HT-29 (cell line): ENCODE results near the gene NRXN3. TPM values are rescaled to one million over a fixed set of nuclear protein-coding genes. Genes with fewer than 3 reads are reported as not detected.

Source experiments
- DNase-seq: peaks from one replicate; pipeline ENCODE4 v3.0.0-alpha.2; 2015; ENCODE audit warnings: low spot score
- total RNA-seq: library from RNA; depleted of rRNA; stranded (reverse); fragments of >200 nt; shearing (Covaris generic); gene quantifications from 2 replicates; pipeline ENCODE4 v1.2.3, GENCODE V29; 2014

The NRXN3 gene
- total RNA-seq, 1 experiment from 2014 or later, result not detected

- DNase-seq, result no peak
These were observed 1672.1 kb downstream of the NRXN3 start for GRCh38 chr14:79842270-79842669.

GRCh38 chr14:79852950-79853744 is 1683.0 kb downstream of the NRXN3 start:
- no peak for DNase-seq

GRCh38 chr14:79855789-79856188 is 1685.6 kb downstream of the NRXN3 start:
- DNase-seq, result no peak

- no peak for DNase-seq
These were observed 1686.2 kb downstream of the NRXN3 start for GRCh38 chr14:79856381-79856780.

GRCh38 chr14:79861111-79861510 is 1690.9 kb downstream of the NRXN3 start:
- no peak for DNase-seq

DNA sequence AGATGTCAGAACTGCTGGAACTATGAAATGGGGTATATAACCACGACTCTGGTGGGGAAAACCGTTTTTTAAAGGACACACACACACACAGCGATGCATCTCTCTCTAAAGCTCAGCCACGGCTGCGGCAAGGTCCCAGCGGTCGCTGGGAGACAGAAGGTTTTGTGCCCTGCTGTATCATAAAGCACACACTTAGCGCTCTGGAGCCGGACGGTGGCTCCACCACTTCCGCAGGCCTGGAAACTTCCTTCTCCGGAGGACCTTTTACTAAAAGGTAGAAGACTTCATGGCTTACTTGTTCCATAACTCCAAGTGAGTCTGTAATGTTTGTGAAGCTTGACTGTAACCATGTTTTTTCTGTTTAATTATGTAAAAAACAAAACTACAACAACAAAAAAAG is 1691.9 kb downstream of the NRXN3 start:
- DNase-seq, result no peak

- DNase-seq, result no peak
These were observed 1701.0 kb downstream of the NRXN3 start for GRCh38 chr14:79871136-79871535.

DNA sequence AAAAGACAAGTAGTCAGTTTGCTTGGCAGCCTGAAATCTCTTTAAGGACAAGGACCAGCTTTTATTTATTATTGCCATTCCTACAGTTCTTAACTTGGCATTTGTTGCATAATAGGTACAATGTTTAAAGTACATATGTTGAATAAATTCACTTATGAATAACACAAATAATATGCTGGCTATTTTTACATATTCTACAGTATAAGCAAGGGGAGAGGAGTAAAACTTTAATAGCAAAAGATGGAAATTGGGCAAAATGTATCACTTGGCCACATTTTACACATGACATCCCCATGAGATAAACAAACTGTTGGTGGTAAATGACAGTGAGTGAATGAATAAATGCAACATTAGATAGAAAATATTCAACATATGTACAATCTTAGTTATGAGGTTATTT is 1708.1 kb downstream of the NRXN3 start:
- DNase-seq, result no peak

DNA sequence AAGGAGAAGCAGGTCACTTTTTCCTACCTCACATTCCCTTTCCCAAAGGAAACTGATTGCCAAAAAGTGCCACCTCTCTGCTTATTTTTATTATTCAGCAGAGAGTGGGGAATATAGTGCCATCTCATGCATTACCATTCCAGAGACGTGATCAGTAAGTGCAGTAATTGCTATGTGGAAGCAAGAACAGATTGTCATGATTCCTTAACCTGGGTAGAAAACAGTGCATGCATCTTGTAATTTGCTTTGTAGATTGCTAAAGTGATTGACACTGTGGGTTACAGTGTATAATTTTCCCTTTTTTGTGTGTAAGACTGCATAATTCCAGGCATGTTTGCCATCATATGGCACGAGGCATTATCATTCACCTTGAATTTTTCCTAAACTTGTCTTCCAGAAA is 1708.6 kb downstream of the NRXN3 start:
- no peak for DNase-seq

DNA sequence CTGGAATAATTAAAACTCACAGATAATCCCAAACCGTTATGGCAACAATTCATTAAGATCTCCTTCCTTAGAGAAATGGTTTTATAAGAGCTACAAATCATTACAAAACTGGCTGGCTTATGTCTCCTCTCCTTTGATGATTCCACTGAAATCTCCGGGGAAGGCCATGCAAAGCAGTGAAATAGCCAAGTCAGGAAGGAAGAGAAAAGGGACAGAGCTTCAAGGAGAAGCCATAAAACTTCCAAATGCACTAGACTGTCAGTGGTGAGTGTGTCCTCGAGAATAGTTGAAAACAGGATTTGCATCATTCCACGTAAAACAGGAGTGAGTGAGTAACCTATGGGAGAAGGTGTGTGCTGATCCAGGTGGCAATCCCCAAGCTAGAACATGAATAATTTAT is 1711.1 kb downstream of the NRXN3 start:
- DNase-seq, result no peak

GRCh38 chr14:79890527-79890926 is 1720.4 kb downstream of the NRXN3 start:
- DNase-seq, result no peak

- no peak for DNase-seq
These were observed 1725.8 kb downstream of the NRXN3 start for GRCh38 chr14:79896009-79896408.

GRCh38 chr14:79899610-79900009 is 1729.4 kb downstream of the NRXN3 start:
- DNase-seq, result no peak

DNA sequence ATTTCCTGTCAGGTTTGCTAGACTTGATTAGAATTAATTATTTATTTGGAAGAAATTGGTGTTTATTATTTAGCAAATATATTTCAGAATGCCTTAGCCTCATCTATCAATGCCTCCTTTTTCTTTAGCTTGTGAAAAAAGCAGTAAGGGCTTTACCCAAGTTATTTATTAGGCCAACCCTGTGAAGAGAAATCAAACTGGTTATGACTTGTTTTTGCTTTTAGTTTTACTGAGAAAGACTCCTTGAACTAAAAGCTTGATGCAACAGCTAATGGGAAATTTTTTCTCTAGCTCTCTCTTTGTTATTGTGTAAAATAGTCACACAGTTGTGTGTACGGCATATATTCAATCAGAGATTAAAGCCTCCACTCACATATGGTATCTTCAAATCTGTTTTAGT is 1734.3 kb downstream of the NRXN3 start:
- no peak for DNase-seq

DNA sequence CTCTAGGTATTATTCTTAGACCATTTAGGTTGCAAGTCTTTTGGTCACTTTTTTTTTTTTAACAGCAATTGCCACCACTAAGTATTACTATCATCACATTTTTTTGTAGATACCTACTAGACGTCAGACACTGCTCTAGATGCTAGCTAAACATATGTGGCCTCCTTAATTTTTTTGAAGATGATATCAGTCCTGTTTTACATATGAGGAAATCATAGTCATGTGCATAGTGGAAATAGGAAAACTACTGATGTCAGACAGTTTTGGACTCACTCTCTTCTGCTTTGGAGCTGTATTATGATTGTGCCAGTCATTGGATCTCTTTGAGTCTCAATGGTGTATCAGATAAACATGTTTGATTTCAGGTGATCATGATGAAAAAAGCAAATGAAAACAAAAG is 1736.8 kb downstream of the NRXN3 start:
- DNase-seq, result no peak

DNA sequence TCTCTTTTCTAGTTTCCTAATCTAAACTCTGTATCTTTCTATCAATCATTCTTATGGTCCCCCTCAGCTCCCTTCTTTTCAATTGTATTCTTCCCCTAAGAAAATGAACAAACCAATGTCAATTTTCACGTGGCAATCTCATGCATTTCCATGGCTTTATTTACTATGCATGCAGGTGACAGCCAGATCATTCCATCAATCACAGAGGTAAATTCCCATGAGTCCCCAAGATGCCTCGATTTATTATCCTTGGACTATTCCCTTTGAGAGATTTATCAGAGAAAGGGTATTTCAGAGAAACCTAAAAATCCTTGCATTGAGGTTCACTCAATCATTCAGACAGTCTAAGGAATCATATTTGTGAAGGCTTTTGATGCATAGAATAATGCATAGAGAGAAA is 1739.9 kb downstream of the NRXN3 start:
- DNase-seq, result no peak

GRCh38 chr14:79911744-79912143 is 1741.6 kb downstream of the NRXN3 start:
- no peak for DNase-seq

DNA sequence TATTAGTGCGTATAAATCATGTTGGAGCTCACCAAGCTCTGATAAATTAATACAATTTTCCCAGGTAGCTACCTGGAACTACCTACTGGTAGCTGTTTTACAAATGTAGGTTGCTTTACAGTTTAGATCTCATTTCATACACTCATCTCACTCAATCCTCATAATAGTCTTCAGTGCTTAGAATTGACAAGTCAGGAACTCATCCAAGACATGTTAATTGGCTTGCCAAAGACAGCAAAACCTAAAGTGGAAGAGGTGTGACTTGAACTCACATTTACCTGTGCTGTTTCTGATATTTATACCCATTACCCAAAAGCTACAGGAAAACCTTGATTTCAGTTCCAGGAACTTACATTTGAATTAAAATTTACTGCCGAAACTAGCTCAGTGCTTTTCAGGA is 1744.4 kb downstream of the NRXN3 start:
- DNase-seq, result no peak

DNA sequence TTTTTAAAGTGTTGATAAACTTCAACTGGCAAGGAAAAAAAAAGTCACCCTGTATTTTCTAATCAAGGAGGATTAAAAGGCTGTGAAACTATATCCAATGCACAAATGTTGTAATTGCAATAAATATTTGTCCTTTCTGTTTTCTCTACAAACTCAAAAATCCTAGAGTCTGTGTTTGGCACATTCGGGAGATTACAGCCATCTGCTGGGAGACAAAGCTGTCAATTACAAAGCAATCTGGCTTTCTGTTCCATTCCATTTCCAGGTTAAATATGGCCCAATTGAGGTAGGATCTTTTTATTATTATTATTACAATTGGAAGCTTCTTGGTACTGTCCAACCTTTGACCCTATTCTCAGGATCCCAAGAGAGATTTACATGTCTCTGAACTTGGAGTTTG is 1745.2 kb downstream of the NRXN3 start:
- DNase-seq, result no peak

GRCh38 chr14:79916281-79916680 is 1746.1 kb downstream of the NRXN3 start:
- DNase-seq, result no peak

DNA sequence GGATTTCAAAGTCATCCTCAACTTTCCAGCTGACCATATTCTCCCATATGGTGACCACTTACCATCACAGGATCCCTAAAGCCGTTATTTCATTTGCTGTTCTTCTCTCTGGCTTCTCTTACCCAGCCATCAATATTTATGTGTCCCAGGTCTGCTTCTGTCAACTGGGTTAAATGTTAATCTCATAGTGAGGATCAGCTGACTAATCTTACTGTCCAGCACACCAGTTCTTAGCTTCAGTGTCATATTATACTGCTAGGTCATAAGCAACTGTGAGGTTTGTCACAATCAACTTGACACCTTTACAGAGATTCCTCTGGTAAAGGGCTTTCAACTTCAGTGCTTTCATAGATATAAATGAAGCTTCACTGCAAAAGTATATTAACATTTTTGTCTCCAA is 1746.7 kb downstream of the NRXN3 start:
- no peak for DNase-seq
